HepG2 (cell line): ENCODE results near the gene CD79A.

Source experiments
- FOXA1 ChIP-seq, 2 experiments: fragments of 450-650 bp in 1 of 2; sonication (generic) in 1 of 2; formaldehyde crosslinking in 1 of 2; IDR thresholded peaks; 2 replicates each; pipeline versions ENCODE4 v1.4.0 to v1.6.1; 2016 to 2020; ENCODE audit warnings: missing genetic modification reagents in 1 of 2
- TF ChIP-seq, protein P1 (sequence below): IDR thresholded peaks from 2 replicates; pipeline ENCODE4 v1.6.1; 2012; ENCODE audit warnings: inconsistent platforms

DNA sequence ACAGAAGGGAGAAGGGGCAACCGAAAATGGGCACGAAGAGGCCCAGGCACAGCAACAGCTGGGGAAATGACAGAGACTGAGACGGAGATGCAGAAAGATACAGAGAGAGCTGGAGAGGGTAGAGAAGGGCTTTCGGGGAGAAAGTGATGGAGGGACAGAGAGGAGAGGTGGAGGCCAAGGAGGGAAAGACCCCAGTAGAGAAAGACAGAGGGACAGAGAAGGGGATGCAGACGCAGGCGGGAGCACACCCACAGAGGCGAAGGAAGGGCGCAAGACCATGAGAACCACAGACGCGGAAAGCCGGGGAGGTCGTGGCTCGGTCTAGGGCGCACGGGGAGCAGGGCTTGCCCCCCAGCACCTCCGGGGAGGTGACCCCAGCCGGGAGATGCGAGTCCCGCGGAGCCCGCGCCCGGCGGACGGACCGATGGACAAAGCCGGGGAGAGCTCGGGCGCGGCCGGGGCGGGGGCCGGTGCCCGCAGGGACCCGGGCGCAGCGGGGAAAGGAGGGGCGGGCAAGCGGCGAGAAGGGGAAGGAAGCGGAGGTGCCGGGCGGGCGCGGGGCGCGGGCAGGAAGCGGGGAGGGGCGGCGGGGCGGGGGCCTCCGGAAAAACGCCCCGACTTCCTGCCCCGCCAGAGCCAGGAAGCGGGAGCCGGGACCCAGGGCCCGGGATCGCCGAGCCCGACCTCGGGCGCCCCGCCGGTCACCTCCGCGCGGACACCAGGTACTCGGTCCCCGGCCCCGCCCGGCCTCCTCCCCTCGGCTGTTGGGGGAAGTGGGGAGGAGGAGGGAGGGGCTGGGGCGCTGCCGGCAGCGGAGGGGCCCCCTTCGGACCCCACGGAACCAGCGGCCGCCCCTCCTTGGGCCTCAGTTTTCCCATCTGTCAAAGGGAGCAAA is 5.7 kb downstream of the CD79A start, which contains the start of gene ARHGEF1:
- TF ChIP-seq FOXA1 (IDR thresholded peaks at IDR 0.05) (no peak), FOXA1 (CRISPR knock-in tag; IDR thresholded peaks at IDR 0.05) (no peak)
- TF ChIP-seq, protein P1, sequence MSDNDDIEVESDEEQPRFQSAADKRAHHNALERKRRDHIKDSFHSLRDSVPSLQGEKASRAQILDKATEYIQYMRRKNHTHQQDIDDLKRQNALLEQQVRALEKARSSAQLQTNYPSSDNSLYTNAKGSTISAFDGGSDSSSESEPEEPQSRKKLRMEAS, result no peak; the same call in 1 of the 2 replicates
